ENCODE data around the gene BOLA2B. TPM values are rescaled to one million over a fixed set of nuclear protein-coding genes. Genes with fewer than 3 reads are reported as not detected.
"Not testable (repeated sequence)": the region's sequence is repeated elsewhere in the genome, so short reads cannot be mapped to it uniquely, and the experiment has no call there.

The BOLA2B gene
- 90.4 and 133 TPM in 2 replicates for total RNA-seq (ENCODE audit: low replicate concordance)

DNA sequence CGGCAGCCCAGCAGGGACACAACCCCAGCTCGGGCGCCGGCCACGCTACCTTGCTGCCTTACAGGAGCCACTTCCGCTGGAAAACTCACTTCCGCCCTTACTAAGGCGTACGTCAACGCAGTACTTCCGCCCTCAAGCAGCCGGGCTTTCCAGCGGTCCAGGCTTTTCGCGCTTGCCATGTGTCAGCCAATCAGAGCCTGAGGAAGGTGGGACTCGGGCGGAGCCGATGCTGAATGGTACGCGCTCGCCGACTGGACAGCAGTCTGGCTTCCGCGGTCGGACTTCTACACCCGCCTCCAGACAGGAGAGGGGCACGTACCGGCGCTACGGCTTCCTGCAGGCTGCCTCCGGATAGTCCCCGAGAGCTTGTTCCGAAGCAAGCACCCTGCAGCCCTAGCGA lies at the start of gene BOLA2B, which contains the start of gene SLX1A:
TSS of gene BOLA2B (minus strand) at position 52 of the 400 bp plus-strand sequence. CDS start 71 bp downstream, outside the sequence.
TSS of gene SLX1A (plus strand) at position 261 of the 400 bp plus-strand sequence. CDS start 210 bp downstream, outside the sequence.
- not testable (repeated sequence) for H3K36me3 ChIP-seq; H3K27ac ChIP-seq; H4K20me1 ChIP-seq (ENCODE audit: low read depth); H2AFZ ChIP-seq (replicated peaks); H3K4me3 Mint-ChIP-seq; H3K79me2 ChIP-seq (ENCODE audit: low read depth); DNase-seq (ENCODE audit: low spot score); H3K9ac ChIP-seq; H3K9me3 Mint-ChIP-seq; H3K27ac Mint-ChIP-seq; H3K4me1 ChIP-seq; H3K27me3 Mint-ChIP-seq (ENCODE audit: insufficient read depth, low read depth); H3K36me3 Mint-ChIP-seq; H3F3A ChIP-seq (ENCODE audit: low read depth); H3K27me3 ChIP-seq; H3K4me1 Mint-ChIP-seq; H3K9me3 ChIP-seq (ENCODE audit: low read depth)
- peak within 1 kb of the TSS; percentile 81 for H3K4me2 ChIP-seq
- H3K4me3 ChIP-seq: peak within 1 kb of the TSS; percentile 49

DNA sequence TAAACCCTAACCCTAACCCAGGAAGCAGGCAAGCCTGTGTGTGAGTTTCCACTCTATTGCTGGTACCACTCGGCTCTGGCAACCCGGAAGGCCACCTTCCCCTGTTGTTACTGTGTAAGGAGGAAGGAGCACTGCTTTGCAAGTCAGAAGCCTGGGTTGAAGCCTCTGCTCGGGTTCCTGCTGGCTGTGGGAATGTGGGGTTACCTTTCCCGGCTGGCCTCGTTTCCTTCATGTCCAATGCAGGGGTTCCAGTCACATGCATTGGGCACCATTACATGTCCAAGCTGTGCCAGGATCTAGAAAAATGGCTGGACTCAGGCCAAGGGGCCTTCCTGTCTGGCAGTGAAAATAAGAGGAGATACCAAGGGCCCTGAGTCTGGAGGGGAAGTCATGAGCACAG lies 23.6 kb upstream of the BOLA2B start:
- H3K4me3 ChIP-seq; H3F3A ChIP-seq (ENCODE audit: low read depth); H3K79me2 ChIP-seq (ENCODE audit: low read depth); H3K36me3 Mint-ChIP-seq; H3K9ac ChIP-seq; H3K27me3 Mint-ChIP-seq (ENCODE audit: insufficient read depth, low read depth); H3K27ac Mint-ChIP-seq; H3K36me3 ChIP-seq; H3K27ac ChIP-seq; DNase-seq (ENCODE audit: low spot score); H3K9me3 Mint-ChIP-seq; H3K4me1 Mint-ChIP-seq; H3K4me2 ChIP-seq; H4K20me1 ChIP-seq (ENCODE audit: low read depth); H3K4me3 Mint-ChIP-seq; H2AFZ ChIP-seq (replicated peaks); H3K27me3 ChIP-seq; H3K4me1 ChIP-seq; H3K9me3 ChIP-seq (ENCODE audit: low read depth): not testable (repeated sequence)

DNA sequence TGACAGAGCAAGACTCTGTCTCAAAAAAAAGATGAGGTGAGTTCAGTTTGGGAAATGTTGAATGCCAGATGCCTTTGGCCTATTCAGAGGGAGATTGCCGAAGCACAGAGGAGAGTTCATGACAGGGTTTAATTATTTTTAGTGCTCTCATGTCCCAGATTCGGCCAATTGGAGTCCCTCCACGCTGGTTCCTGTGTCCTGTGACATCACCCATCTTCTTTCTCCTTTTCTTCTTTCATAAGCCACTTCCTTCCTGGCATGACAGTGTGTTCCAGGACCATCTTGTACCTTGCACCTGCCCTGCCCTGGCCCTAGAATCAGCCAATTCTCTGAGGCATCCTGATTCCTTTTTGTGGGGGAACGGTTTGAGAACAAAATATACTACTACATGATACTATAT lies 17.9 kb upstream of the BOLA2B start:
- H3K27ac ChIP-seq; H3K4me1 Mint-ChIP-seq; H3K27me3 Mint-ChIP-seq (ENCODE audit: insufficient read depth, low read depth); H3K79me2 ChIP-seq (ENCODE audit: low read depth); H3K4me2 ChIP-seq; H3K27me3 ChIP-seq; H3K27ac Mint-ChIP-seq; H3K9me3 Mint-ChIP-seq; H4K20me1 ChIP-seq (ENCODE audit: low read depth); H3K4me3 Mint-ChIP-seq; H3K4me1 ChIP-seq; H3K4me3 ChIP-seq; H3K9ac ChIP-seq; H2AFZ ChIP-seq (replicated peaks); H3K9me3 ChIP-seq (ENCODE audit: low read depth); H3F3A ChIP-seq (ENCODE audit: low read depth); H3K36me3 ChIP-seq; H3K36me3 Mint-ChIP-seq; DNase-seq (ENCODE audit: low spot score): not testable (repeated sequence)

- H3K4me1 ChIP-seq; H4K20me1 ChIP-seq (ENCODE audit: low read depth); H3K27me3 ChIP-seq; H3K4me1 Mint-ChIP-seq; H3K27ac ChIP-seq; H3K4me2 ChIP-seq; DNase-seq (ENCODE audit: low spot score); H3K9me3 Mint-ChIP-seq; H3K79me2 ChIP-seq (ENCODE audit: low read depth); H3K4me3 ChIP-seq; H3K27me3 Mint-ChIP-seq (ENCODE audit: insufficient read depth, low read depth); H3K9ac ChIP-seq; H3K9me3 ChIP-seq (ENCODE audit: low read depth); H3K36me3 Mint-ChIP-seq; H3K4me3 Mint-ChIP-seq; H2AFZ ChIP-seq (replicated peaks); H3F3A ChIP-seq (ENCODE audit: low read depth); H3K36me3 ChIP-seq; H3K27ac Mint-ChIP-seq: not testable (repeated sequence)
Measured at GRCh38 chr16:30209032-30209431, 15.6 kb upstream of the BOLA2B start.

DNA sequence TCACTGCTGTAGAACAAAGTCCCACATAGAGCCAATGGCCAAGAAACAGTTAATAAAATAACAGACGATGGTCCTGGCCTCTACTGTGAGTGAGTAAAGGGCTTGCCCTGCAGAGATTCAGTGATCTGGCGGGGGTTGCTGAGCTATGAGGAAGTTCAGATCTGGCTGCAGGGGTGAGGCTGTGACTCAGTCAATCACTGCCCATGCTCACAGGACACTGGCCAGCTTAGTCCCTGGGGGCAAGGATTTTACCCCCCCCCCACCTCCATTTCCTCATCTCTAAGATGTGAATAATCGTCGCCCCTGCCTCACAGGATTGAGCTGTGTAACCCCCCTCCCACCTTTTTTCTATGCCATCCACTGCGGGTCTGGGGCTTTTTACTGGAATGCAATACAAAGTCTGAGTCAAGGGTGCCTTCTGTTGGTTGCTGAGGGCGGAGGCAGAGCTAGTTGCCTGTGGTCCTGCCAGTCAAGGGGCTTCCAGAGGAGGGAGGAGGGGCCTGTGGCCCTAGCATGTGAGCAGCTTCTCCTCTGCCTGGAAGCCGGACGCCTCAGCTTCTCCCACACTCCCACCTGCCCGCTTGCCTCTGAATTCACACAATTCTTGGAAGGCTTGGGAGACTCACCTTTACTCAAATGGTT lies 13.7 kb upstream of the BOLA2B start:
- not testable (repeated sequence) for H3K27me3 ChIP-seq; H3K27me3 Mint-ChIP-seq (ENCODE audit: insufficient read depth, low read depth); H3K4me3 ChIP-seq; H3K4me2 ChIP-seq; H3K27ac ChIP-seq; H3K9ac ChIP-seq; H4K20me1 ChIP-seq (ENCODE audit: low read depth); H3F3A ChIP-seq (ENCODE audit: low read depth); H3K9me3 Mint-ChIP-seq; H3K27ac Mint-ChIP-seq; H3K4me3 Mint-ChIP-seq; H3K36me3 ChIP-seq; H3K79me2 ChIP-seq (ENCODE audit: low read depth); DNase-seq (ENCODE audit: low spot score); H2AFZ ChIP-seq (replicated peaks); H3K4me1 ChIP-seq; H3K9me3 ChIP-seq (ENCODE audit: low read depth); H3K4me1 Mint-ChIP-seq; H3K36me3 Mint-ChIP-seq

- not testable (repeated sequence) for H2AFZ ChIP-seq (replicated peaks); H3K27me3 ChIP-seq; H3K36me3 ChIP-seq; H3K4me1 ChIP-seq; H3F3A ChIP-seq (ENCODE audit: low read depth); H3K27ac ChIP-seq; H3K9me3 ChIP-seq (ENCODE audit: low read depth); H4K20me1 ChIP-seq (ENCODE audit: low read depth); H3K79me2 ChIP-seq (ENCODE audit: low read depth); H3K36me3 Mint-ChIP-seq; H3K9ac ChIP-seq; H3K9me3 Mint-ChIP-seq; H3K27me3 Mint-ChIP-seq (ENCODE audit: insufficient read depth, low read depth); H3K4me1 Mint-ChIP-seq; H3K27ac Mint-ChIP-seq; DNase-seq (ENCODE audit: low spot score); H3K4me3 Mint-ChIP-seq
- Histone ChIP-seq H3K4me3 (peak overlapping the region; percentile 47), H3K4me2 (peak overlapping the region; percentile 76)
Measured at GRCh38 chr16:30206252-30206651, 12.8 kb upstream of the BOLA2B start.

DNA sequence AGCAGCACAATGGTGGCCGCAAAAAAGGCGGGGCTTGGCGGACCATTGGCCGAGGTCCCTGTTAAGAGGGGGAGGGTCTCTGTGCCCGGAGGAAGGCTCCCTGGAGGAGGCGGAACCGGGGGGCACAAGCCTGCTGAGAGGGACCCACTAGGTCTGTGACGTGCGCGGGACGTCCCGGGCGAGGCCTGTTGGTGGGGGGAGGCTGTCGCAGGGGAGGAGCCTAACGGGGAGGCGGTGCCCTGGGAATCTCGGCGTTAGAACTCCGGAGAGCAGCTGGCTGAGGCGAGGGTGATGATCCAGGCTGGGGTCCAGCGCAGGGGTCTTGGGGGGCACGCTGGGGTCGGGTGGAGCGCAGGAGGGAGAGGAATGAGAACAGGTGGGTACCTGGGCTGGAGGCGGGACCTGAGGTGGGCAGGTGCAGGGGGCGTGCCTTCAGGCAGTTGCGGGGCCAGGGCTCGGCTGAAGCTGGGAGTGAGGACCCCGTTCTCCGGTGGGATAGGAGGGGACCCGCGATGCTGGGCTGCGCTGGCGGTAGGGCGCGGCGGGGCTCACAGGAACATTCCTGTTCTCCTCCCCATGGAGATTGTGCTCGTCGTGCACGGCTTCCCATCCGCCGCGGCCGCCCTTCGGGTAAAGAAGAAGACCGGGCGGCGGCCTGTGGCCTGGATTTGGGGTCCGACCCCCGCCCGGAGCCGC lies 12.2 kb upstream of the BOLA2B start:
- not testable (repeated sequence) for H3K79me2 ChIP-seq (ENCODE audit: low read depth); H3K4me3 Mint-ChIP-seq; H3K27ac ChIP-seq; H3K4me1 Mint-ChIP-seq; H3K36me3 Mint-ChIP-seq; H3K36me3 ChIP-seq; H4K20me1 ChIP-seq (ENCODE audit: low read depth); H3K9me3 ChIP-seq (ENCODE audit: low read depth); H3K4me1 ChIP-seq; H3K27ac Mint-ChIP-seq; H3F3A ChIP-seq (ENCODE audit: low read depth); H3K9me3 Mint-ChIP-seq; H3K9ac ChIP-seq; H2AFZ ChIP-seq (replicated peaks); H3K27me3 ChIP-seq; H3K27me3 Mint-ChIP-seq (ENCODE audit: insufficient read depth, low read depth); DNase-seq (ENCODE audit: low spot score)
- H3K4me2 ChIP-seq: peak overlapping the region; percentile 76
- H3K4me3 ChIP-seq: peak overlapping the region; percentile 47

DNA sequence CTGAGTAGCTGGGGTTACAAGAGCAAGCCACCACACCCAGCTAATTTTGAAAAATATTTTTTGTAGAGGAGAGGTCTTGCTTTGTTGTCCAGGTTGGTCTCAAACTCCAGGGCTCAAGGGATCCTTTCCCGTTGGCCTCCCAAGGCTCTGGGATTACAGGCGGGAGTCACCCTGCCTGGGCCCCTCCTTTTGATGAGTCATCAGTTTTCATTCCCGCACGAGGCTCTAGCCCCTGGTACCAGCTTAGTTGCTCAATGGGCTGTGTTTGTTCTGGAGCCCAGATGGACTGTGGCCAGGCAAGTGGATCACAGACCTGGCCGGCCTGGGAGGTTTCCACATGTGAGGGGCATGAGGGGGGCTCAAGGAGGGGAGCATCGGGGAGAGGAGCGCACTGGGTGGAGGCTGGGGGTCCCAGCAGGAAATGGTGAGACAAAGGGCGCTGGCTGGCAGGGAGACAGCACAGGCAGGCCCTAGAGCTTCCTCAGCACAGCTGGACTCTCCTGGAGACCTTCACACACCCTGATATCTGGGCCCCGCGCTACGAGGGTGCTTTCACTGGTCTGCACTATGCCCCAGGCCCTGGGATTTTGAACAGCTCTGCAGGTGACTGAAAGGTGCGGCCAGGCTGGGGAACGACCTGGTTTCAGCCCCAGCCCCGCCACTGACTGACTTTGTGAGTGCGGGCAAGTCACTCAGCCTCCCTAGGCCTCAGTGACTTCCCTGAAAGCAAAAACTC lies 6.3 kb upstream of the BOLA2B start:
- H3K27me3 Mint-ChIP-seq (ENCODE audit: insufficient read depth, low read depth); H3K4me3 Mint-ChIP-seq; H3K4me3 ChIP-seq; H2AFZ ChIP-seq (replicated peaks); H3K9ac ChIP-seq; H3K4me2 ChIP-seq; H3K27ac Mint-ChIP-seq; H3F3A ChIP-seq (ENCODE audit: low read depth); H3K4me1 Mint-ChIP-seq; DNase-seq (ENCODE audit: low spot score); H3K36me3 ChIP-seq; H3K9me3 Mint-ChIP-seq; H3K79me2 ChIP-seq (ENCODE audit: low read depth); H3K4me1 ChIP-seq; H4K20me1 ChIP-seq (ENCODE audit: low read depth); H3K27me3 ChIP-seq; H3K36me3 Mint-ChIP-seq; H3K9me3 ChIP-seq (ENCODE audit: low read depth); H3K27ac ChIP-seq: not testable (repeated sequence)
